NCI-H146 treated with DMSO at 0.1 percent for 48 hours (cell line): ENCODE results near the gene CYP1A1.

Source experiments
- DNase-seq: peaks from one replicate; lab custom pipeline; 2025; ENCODE audit not compliant: unreplicated experiment; lab: John Stamatoyannopoulos, UW

CYP1A1 gene

DNA sequence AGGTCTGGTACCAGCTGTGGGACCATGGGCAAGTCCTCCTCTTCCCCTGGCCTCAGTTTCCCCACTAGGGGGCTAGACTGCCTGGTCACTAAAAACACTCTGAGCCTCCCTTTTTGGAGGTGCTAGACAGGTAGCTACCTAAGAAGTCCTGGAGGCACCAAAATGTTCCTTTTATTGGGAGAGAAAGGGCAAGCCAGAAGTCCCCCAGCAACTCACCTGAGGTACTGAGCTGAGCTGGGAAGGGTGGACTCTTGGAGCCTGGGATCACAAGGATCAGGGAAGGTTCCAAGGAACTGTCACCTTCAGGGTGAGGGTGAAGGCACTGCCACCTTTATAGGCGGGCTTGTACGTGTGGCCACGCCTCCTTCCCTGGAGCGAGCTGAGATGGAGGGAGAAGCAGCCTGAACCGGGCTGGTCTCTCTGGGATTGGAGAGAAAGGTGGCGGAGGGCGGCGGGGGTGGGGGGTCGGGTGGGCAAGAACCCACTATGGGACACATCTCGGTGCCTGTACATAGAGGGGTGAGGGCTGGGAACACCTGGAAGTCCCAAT, at the start of gene CYP1A1:
CYP1A1 (minus strand) TSS at position 304 of the 550 bp plus-strand sequence. CDS start 2,431 bp downstream, outside the sequence.
- DNase-seq: no peak

DNA sequence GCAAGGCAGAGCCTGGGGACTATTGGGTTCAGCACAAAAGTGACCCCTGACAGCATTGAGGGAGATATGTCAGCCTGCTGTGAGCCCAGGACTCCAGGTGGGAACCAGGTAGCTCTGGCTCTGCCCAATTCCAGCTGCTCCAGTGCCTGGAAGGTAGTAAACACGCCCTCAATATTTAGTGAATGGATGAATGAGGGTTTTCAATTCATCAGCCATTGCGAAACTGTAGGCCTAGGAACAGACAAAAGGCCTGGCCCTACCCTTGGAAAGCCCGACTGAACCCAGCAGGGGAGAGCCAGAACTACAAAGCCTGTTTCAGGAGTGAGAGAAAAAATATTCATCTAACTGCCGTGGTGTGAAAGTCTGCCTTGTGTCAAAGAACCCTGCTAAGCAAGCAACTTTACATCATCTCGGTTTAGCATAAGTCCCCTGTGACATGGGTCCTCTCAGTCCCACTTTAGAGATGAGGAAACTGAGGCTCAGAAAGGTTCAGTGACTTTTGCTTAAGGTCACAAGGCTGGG, 48.5 kb upstream of the CYP1A1 start:
- DNase-seq: peak; percentile 46

DNA sequence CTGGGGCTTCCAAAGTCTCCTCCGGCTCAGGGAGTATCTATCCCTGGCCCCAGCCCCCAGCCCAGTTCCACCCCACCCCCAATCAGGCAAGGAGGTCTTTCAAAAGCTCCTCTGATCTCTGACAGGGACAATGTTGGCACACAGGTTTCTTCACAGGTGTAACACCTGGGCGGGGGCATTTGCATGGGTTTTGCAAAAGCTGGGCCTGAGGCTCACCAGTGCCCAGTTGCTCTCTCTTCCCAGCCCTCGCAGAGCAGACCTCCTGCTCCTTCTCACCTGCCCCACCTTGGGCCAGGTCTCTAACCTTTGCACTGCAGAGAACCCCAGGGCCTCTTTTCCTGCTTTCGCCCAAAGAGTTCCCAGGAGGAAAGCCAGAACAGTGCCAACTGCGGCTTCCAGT, 48.0 kb upstream of the CYP1A1 start:
- no peak for DNase-seq

- no peak for DNase-seq
Measured at GRCh38 chr15:74770211-74770903, 45.0 kb upstream of the CYP1A1 start.

GRCh38 chr15:74769463-74770025, 44.2 kb upstream of the CYP1A1 start:
- DNase-seq: no peak

DNA sequence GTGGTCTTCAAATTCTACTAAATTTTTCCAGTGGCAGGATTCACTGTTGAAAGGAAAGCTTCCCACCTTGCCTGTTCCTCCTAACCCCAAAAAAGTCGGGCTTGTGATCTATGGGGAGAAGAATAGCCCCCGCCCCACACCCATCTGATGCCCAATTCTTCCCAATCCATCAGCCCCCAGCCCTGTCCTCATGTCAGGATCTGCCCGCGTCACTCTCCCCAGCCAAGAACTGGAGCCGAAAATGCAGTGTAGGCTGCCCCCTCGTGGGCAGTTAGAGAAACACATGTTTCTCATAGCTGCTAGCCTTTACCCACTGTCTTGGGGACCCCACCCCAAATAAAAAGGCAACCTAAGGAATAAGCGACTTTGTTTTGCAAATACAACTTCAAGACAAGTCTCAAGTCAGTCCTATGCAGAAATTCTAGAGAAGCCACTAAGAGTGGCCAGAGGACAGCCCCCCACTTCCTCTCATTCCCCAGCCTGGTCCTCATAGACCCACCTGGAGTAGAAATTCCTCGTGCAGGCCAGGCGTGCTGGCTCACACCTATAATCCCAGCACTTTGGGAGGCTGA, 43.5 kb upstream of the CYP1A1 start:
- DNase-seq: no peak

GRCh38 chr15:74768099-74768770, 42.9 kb upstream of the CYP1A1 start:
- no peak for DNase-seq

- DNase-seq: no peak
Measured at GRCh38 chr15:74767167-74768098, 42.1 kb upstream of the CYP1A1 start.

GRCh38 chr15:74763416-74763815, 38.1 kb upstream of the CYP1A1 start:
- DNase-seq: no peak

GRCh38 chr15:74762791-74763150, 37.4 kb upstream of the CYP1A1 start:
- no peak for DNase-seq

DNA sequence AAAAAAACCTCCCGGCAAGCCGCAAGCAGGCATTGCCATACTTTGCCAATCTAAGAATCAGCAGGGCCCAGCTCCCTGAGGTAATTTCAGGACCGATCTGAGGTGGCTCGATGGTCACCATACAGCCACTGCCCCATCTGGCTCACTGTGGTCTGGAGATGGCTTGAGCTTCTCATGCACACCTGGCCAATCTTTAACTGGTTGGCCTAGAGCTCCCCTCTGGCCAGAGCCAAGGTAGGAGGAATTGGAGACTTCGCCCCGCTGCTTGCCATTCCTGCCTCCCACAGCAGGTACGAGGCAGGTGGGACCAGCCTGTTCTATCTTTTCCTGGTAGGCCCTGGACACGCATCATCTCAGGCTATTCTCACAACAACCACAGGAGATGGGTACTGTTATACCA, 33.4 kb upstream of the CYP1A1 start:
- DNase-seq: no peak

- no peak for DNase-seq
Measured at GRCh38 chr15:74754593-74755215, 29.4 kb upstream of the CYP1A1 start.

DNA sequence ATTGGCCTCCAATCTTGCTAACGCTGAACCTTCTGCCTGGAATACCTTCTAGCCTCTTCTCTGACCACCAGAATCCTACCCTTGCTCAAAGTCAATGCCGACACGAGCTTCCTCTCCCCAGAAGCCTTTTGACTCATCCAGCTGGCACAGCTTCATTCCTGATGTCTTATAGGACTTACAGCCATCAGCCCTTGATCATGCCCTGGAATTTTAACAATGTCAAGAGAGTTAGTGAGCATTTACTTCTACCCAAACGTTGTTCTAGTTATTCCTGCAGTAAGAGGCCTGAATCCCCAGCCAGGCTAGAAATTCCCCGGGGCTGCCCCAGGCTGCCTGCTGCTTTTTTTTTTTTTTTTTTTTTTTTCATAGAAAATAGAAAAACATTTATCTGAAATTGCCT, 27.2 kb upstream of the CYP1A1 start:
- DNase-seq: no peak

DNA sequence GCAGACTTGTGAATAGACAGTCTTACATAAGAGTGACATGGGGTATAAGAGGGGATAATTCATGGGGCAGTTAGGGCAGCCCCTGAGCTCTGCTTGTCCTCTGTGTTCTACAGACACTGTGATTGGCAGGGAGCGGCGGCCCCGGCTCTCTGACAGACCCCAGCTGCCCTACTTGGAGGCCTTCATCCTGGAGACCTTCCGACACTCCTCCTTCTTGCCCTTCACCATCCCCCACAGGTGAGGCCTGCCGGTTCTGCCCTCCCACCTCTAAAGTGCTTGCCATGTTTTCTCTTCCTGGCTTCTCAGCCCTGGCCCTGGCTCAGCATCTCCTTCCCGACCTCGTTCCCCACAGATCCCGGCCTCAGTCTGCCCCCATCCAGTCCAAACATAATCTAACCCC, 26.7 kb upstream of the CYP1A1 start:
- DNase-seq: no peak

DNA sequence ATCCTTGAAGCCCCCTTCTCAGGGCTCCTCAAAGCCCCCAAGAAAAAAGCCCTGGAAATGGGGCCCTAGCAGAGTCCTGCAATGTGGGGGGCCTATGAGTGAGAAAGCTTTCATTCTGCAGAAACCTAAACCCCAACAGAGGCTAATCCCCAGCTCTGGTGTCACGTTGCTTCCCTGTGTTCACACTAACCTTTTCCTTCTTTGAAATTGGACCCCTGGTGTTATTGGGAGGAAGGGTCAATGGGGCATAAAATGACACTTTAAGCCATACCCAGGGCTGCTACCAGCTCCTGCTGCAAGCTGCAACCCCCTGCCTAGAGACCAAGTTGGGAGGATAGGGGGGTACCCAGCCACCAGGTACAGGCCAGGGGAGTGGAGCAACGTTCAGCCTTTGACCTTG, 25.4 kb upstream of the CYP1A1 start:
- no peak for DNase-seq

DNA sequence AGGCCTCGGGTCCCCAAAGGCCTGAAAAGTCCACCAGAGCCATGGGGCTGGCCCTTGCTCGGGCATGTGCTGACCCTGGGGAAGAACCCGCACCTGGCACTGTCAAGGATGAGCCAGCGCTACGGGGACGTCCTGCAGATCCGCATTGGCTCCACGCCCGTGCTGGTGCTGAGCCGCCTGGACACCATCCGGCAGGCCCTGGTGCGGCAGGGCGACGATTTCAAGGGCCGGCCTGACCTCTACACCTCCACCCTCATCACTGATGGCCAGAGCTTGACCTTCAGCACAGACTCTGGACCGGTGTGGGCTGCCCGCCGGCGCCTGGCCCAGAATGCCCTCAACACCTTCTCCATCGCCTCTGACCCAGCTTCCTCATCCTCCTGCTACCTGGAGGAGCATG, 24.5 kb upstream of the CYP1A1 start:
- DNase-seq: no peak

DNA sequence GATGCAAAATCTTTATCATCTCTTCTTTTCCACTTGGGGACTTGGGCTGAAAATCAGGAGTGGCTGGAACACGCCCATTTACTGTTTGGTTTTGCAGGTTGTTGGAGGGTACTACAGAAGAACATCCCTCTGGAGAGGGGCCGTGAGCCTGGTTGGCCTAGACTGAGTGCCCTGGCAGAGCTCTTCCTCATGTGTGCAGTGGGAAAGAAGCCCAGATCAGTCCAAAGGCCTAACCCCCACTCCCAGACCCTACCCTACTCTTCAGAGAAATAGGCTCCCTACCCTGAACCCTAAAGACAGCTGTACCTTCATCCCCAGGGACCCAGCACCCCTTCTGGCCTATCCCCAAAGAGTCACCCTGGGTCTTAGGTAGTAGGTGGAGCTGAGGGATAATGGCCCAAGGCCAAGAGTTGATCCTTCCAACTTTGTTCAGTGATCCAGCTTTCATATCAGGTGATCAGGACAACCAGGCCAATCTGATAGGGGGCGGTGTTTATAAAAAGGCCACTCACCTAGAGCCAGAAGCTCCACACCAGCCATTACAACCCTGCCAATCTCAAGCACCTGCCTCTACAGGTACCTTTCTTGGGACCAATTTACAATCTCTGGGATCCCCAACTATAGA, 23.1 kb upstream of the CYP1A1 start, which contains the start of gene CYP1A2:
CYP1A2 (plus strand) TSS at position 524 of the 625 bp plus-strand sequence. CDS start 894 bp downstream, outside the sequence.
- DNase-seq: no peak

DNA sequence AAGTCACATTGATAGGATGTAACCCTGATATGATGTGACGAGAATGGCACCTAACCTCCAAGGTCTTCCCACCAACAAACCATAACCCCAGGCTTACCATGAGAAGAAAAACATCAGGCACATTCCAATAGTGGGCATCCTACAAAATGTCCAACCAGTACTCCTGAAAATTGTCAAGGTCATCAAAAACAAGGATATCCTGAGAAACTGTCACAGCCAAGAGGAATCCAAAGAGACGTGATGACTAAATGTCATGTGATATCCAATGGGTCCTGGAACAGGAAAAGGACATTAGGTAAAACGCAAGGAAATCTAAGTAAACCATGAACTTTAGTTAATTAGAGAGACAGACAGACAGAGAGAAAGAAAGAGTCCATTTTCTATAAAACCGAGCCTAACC, 21.1 kb upstream of the CYP1A1 start:
- no peak for DNase-seq

DNA sequence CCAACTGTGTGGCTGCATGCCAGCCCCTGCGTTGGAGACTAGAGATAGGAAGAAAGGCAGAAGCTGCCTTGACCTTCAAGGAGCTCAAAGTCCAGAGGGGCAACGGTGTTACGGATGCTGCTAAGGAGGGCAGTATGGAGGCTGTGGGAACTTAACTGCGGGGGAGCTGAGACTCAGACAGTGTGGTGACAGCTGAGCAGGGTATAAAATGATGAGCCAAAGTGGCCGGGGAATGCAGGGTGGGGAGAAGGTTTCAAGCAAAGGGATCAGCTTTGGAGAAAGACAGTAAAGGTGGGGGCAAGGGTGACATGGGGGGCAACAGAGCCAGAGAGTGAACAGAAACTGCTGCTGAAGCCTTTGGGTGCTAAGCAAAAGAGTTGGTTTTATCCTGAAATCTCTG, 17.1 kb upstream of the CYP1A1 start:
- DNase-seq: no peak
